GM12878 (cell line): ENCODE data around the gene SLC38A4. TPM values are rescaled to one million over a fixed set of nuclear protein-coding genes. Genes with fewer than 3 reads are reported as not detected.

Experiments used
- ATAC-seq: fragments of 200-7000 bp; cut with Tn5 transposase; 3 replicates; pipeline ENCODE4 v1.9.1; 2020; ENCODE audit warnings: mild to moderate bottlenecking, moderate library complexity
- BruUV-seq: library from RNA; stranded (reverse); fragments of 400-500 nt; replicated peaks from 2 replicates; lab custom pipeline; 2021; lab: Mats Ljungman, UMichigan
- CTCF ChIA-PET: fragments of 300-600 bp; sonication (Branson Sonifier 250); formaldehyde crosslinking; extraction: SDS; loops from one replicate; lab custom pipeline; 2021; ENCODE audit warnings: inconsistent platforms; lab: Yijun Ruan, JAX
- POLR2A ChIA-PET: fragments of 350-600 bp; formaldehyde crosslinking; extraction: SDS; loops from one replicate; lab custom pipeline; 2021; ENCODE audit warnings: inconsistent platforms; lab: Charles Lee
- RAD21 ChIA-PET: fragments of 300-600 bp; sonication (Branson Sonifier 250); formaldehyde crosslinking; loops from one replicate; lab custom pipeline; 2023; ENCODE audit warnings: antibody characterized with exemption; ENCODE audit not compliant: unreplicated experiment; lab: Charles Lee
- SMC1A ChIA-PET: fragments of 300-600 bp; sonication (Branson Sonifier 250); formaldehyde crosslinking; loops from one replicate; lab custom pipeline; 2023; ENCODE audit not compliant: unreplicated experiment, uncharacterized antibody; lab: Charles Lee
- DNase-seq: peaks from one replicate; pipeline ENCODE4 v3.0.0-alpha.2; 2011; ENCODE audit warnings: low read depth, low spot score
- FAIRE-seq: peaks from 3 replicates; lab custom pipeline; 2011; peaks lifted over from hg19 to GRCh38; lab: Jason Lieb, UNC
- H2AFZ ChIP-seq: 2 replicates; pipeline ENCODE4 v1.6.0; 2011; ENCODE audit warnings: low read depth, low read length, control low read depth; ENCODE audit not compliant: control insufficient read depth
- H3K27ac ChIP-seq: 2 replicates; pipeline ENCODE4 v1.5.1; 2011; ENCODE audit warnings: control low read depth; ENCODE audit not compliant: control insufficient read depth, insufficient read depth
- H3K27me3 ChIP-seq, 2 experiments: replicated peaks in 1 of 2; 2 replicates each; pipeline versions ENCODE4 v1.6.0 to v1.6.1; 2011; ENCODE audit warnings: low read length in 1 of 2; ENCODE audit not compliant: control insufficient read depth in 2 of 2, insufficient read depth in 2 of 2
- H3K36me3 ChIP-seq, 2 experiments: 2 replicates each; pipeline ENCODE4 v1.5.1; 2011; ENCODE audit warnings: low read length in 1 of 2; ENCODE audit not compliant: control insufficient read depth in 2 of 2, insufficient read depth in 2 of 2
- H3K4me1 ChIP-seq: 2 replicates; pipeline ENCODE4 v1.6.1; 2011; ENCODE audit warnings: mild to moderate bottlenecking, low read length, moderate library complexity, mixed read lengths; ENCODE audit not compliant: control insufficient read depth, insufficient read depth
- H3K4me2 ChIP-seq: 2 replicates; pipeline ENCODE4 v1.6.0; 2011; ENCODE audit warnings: control low read depth; ENCODE audit not compliant: control insufficient read depth, insufficient read depth
- H3K4me3 ChIP-seq: fragments of 200-600 bp; sonication (generic); 2 replicates; pipeline ENCODE4 v1.5.1; 2016
- H3K79me2 ChIP-seq: 2 replicates; pipeline ENCODE4 v1.6.0; 2011; ENCODE audit warnings: low read length; ENCODE audit not compliant: control insufficient read depth, insufficient read depth
- H3K9ac ChIP-seq: 2 replicates; pipeline ENCODE4 v1.8.0; 2011; ENCODE audit warnings: low read length, control low read depth, mixed read lengths; ENCODE audit not compliant: control insufficient read depth, insufficient read depth
- H3K9me3 ChIP-seq: replicated peaks from 3 replicates; pipeline ENCODE4 v1.5.1; 2011; ENCODE audit warnings: mild to moderate bottlenecking, low read length; ENCODE audit not compliant: control insufficient read depth, insufficient read depth
- H4K20me1 ChIP-seq: 2 replicates; pipeline ENCODE4 v1.6.0; 2011; ENCODE audit not compliant: control insufficient read depth, insufficient read depth
- BMI1 ChIP-seq: fragments of 450-650 bp; IDR thresholded peaks from 2 replicates; pipeline ENCODE4 v1.6.1; 2016; ENCODE audit warnings: mild to moderate bottlenecking, moderate library complexity, borderline replicate concordance
- CBX3 ChIP-seq: fragments of 200-600 bp; sonication (generic); IDR thresholded peaks from 2 replicates; pipeline ENCODE4 v1.6.1; 2016; ENCODE audit warnings: low read depth, borderline replicate concordance
- CEBPB ChIP-seq, 2 experiments: fragments of 150-350 bp in 1 of 2; IDR thresholded peaks; 2 replicates each; pipeline ENCODE4 v1.6.1; 2012 to 2014; ENCODE audit warnings: low read depth in 2 of 2, low read length in 2 of 2, borderline replicate concordance in 1 of 2, inconsistent platforms in 1 of 2
- CREB1 ChIP-seq: IDR thresholded peaks from 2 replicates; pipeline ENCODE4 v1.6.1; 2012; ENCODE audit warnings: low read depth, mild to moderate bottlenecking, inconsistent platforms
- NFXL1 ChIP-seq: fragments of 450-650 bp; IDR thresholded peaks from 2 replicates; pipeline ENCODE4 v1.6.1; 2017; ENCODE audit warnings: antibody characterized with exemption, mild to moderate bottlenecking, borderline replicate concordance
- NR2C1 ChIP-seq: fragments of 450-650 bp; IDR thresholded peaks from 2 replicates; pipeline ENCODE4 v1.6.1; 2017; ENCODE audit warnings: antibody characterized with exemption, mild to moderate bottlenecking, moderate library complexity
- NR2C2 ChIP-seq: IDR thresholded peaks from 2 replicates; pipeline ENCODE4 v1.6.1; 2011; ENCODE audit warnings: borderline replicate concordance, low read depth; ENCODE audit not compliant: control insufficient read depth, insufficient read length
- SMC3 ChIP-seq: IDR thresholded peaks from 2 replicates; pipeline ENCODE4 v1.6.1; 2011; ENCODE audit warnings: low read length, improper control_type of control experiment, borderline replicate concordance
- TCF7 ChIP-seq: IDR thresholded peaks from 2 replicates; pipeline ENCODE4 v1.6.1; 2014; ENCODE audit warnings: antibody characterized with exemption, borderline replicate concordance
- ZNF622 ChIP-seq: fragments of 450-650 bp; IDR thresholded peaks from 2 replicates; pipeline ENCODE4 v1.6.1; 2017; ENCODE audit warnings: mild to moderate bottlenecking, inconsistent platforms
- ZZZ3 ChIP-seq: IDR thresholded peaks from 2 replicates; pipeline ENCODE4 v1.6.1; 2011; ENCODE audit warnings: low read depth; ENCODE audit not compliant: control insufficient read depth, insufficient read length
- WGBS: methylation state at CpG from one replicate; pipeline ENCODE4 v1.1.6; 2016; ENCODE audit warnings: low lambda C conversion rate; ENCODE audit not compliant: insufficient replicate concordance, insufficient coverage; ENCODE audit errors: missing lambda C conversion rate; 5-methylcytosine and 5-hydroxymethylcytosine counted together
- in situ Hi-C: fragments of 300-500 bp; cut with MboI; formaldehyde crosslinking; loops from 9 replicates; pipeline ENCODE4 v1.14.3; 2018; ENCODE audit warnings: mixed read lengths
- intact Hi-C: fragments of 100-400 bp; cut with micrococcal nuclease; formaldehyde crosslinking; loops from one replicate; pipeline ENCODE4 v1.14.2; 2022; ENCODE audit not compliant: unreplicated experiment
- polyA plus RNA-seq, 11 experiments: library from polyadenylated mRNA; depleted of rRNA in 4 of 11; unstranded in 6 of 11; stranded (reverse) in 5 of 11; fragments of >200 nt; fragmentation: Nextera tagmentation in 4 of 11; fragmentation: Illumina TruSeq in 1 of 11; extraction: Ambion mirVana in 4 of 11; extraction: Trizol in 1 of 11; gene quantifications; 1 replicate in 1 of 11; 2 replicates in 10 of 11; pipeline versions ENCODE4 v1.2.1 to v1.2.3, GENCODE V29; 2011 to 2016; ENCODE audit warnings: inconsistent platforms in 2 of 11, missing spikeins in 2 of 11, low read depth in 1 of 11
- total RNA-seq, 4 experiments: library from RNA; depleted of rRNA in 3 of 4; stranded (reverse); fragments of >200 nt in 3 of 4; fragmentation: Illumina TruSeq in 1 of 4; extraction: Trizol in 1 of 4; gene quantifications; 2 replicates each; pipeline versions ENCODE4 v1.2.1 to v1.2.3, GENCODE V29; 2013 to 2021
- TF ChIP-seq, protein P1 (sequence below): fragments of 450-650 bp; IDR thresholded peaks from 2 replicates; pipeline ENCODE4 v1.6.1; 2018; ENCODE audit warnings: borderline replicate concordance, mild to moderate bottlenecking; ENCODE audit not compliant: partially characterized antibody
- TF ChIP-seq, protein P2 (sequence below): IDR thresholded peaks from 2 replicates; pipeline ENCODE4 v1.6.1; 2011; ENCODE audit warnings: borderline replicate concordance, low read depth, mild to moderate bottlenecking, moderate library complexity, mixed read lengths, low read length; ENCODE audit not compliant: insufficient read depth; ENCODE audit errors: extremely low read length
- TF ChIP-seq, protein P3 (sequence below): IDR thresholded peaks from 2 replicates; pipeline ENCODE4 v1.6.1; 2011; ENCODE audit warnings: low read depth, mild to moderate bottlenecking, low read length, moderate library complexity, borderline replicate concordance; ENCODE audit errors: extremely low read depth

SLC38A4 gene
- total and polyA plus RNA-seq, 10 of the 15 experiments (the other 5 are each of a cell fraction or from before 2014, with no cell fraction given), result 0.04 to 0.52 (median 0.13) TPM; not detected in 2

DNA sequence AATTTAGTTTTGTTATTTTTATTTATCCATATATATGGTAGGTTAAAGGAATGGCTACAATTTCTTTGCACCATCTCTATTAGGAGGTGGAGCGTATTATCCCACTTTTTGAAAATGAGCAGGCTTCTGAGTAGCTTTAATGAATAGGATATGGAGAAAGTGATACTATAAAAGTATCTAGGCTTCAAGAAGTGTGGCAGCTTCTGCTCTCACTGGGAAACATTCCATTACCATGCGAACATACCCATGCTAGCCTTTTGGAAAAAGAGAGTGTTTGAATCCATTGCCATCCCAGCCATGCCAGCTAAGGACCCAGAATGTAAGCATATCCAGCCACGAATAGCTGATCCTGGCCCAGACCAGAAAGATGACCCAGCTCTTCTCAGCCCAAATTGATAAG is 107.3 kb downstream of the SLC38A4 start (continued):
- TF ChIP-seq CBX3 (no peak), BMI1 (no peak), SMC3 (no peak), NFXL1 (no peak), ZZZ3 (no peak), TCF7 (no peak)
- TF ChIP-seq, protein P1, sequence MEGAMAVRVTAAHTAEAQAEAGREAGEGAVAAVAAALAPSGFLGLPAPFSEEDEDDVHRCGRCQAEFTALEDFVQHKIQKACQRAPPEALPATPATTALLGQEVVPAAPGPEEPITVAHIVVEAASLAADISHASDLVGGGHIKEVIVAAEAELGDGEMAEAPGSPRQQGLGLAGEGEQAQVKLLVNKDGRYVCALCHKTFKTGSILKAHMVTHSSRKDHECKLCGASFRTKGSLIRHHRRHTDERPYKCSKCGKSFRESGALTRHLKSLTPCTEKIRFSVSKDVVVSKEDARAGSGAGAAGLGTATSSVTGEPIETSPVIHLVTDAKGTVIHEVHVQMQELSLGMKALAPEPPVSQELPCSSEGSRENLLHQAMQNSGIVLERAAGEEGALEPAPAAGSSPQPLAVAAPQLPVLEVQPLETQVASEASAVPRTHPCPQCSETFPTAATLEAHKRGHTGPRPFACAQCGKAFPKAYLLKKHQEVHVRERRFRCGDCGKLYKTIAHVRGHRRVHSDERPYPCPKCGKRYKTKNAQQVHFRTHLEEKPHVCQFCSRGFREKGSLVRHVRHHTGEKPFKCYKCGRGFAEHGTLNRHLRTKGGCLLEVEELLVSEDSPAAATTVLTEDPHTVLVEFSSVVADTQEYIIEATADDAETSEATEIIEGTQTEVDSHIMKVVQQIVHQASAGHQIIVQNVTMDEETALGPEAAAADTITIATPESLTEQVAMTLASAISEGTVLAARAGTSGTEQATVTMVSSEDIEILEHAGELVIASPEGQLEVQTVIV, result no peak
- TF ChIP-seq, all 136 proteins: peak for 0

DNA sequence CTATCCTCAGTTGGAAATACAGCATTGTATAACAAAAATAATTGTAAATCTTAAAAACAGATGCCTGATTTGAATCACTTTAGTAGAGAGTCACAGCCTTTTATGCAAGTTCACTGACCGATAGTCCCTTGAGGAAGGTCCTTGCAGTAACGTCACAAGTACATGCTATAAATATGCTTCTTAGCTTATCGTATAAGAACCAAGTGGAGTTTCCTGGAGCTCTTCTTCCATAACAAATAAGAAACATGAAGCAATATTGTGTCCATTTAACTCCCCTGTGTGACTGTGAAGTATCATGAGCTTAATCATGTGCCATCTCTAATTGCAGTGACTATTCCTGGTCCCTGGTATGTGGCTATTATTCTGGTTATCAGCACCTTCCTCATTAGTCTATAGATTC is 107.9 kb downstream of the SLC38A4 start:
- no peaks in the 10 kb centered on the region for H3K27me3 ChIP-seq
- no peaks in the 10 kb centered on the region for H3K4me1 ChIP-seq
- H3K9me3 ChIP-seq, result no peaks in the 10 kb centered on the region
- in situ Hi-C loops, result no loop called here
- H4K20me1 ChIP-seq, result no peaks in the 10 kb centered on the region
- ATAC-seq (no peak), DNase-seq (no peak), FAIRE-seq (no peak)
- no peak overlapping the region for H3K4me3 ChIP-seq
- H3K27ac ChIP-seq, result no peak overlapping the region
- TF ChIP-seq, protein P2, sequence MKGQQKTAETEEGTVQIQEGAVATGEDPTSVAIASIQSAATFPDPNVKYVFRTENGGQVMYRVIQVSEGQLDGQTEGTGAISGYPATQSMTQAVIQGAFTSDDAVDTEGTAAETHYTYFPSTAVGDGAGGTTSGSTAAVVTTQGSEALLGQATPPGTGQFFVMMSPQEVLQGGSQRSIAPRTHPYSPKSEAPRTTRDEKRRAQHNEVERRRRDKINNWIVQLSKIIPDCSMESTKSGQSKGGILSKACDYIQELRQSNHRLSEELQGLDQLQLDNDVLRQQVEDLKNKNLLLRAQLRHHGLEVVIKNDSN, result no peak
- TF ChIP-seq NR2C2 (no peak), SMC3 (no peak), NR2C1 (no peak), CREB1 (no peak), ZNF622 (no peak), CEBPB (IDR thresholded peaks at IDR 0.05; ENCODE audit: borderline replicate concordance in 1 of 2, low read depth in 2 of 2, low read length in 2 of 2) (no peak)
- TF ChIP-seq, protein P3, sequence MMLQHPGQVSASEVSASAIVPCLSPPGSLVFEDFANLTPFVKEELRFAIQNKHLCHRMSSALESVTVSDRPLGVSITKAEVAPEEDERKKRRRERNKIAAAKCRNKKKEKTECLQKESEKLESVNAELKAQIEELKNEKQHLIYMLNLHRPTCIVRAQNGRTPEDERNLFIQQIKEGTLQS, result no peak
- BruUV-seq, result no TSS peak
- WGBS, result 61% methylated on average over 3 of the region's 3 CpGs
- POLR2A ChIA-PET, result no interaction called here
- no peaks in the 10 kb centered on the region for H3K36me3 ChIP-seq
- SMC1A ChIA-PET, result interaction anchor here (0.8 kb wide), 1 partner anchor 30 kb away, joined by 3 read pairs; no protein-coding TSS in a partner anchor
- H3K9ac ChIP-seq, result no peak overlapping the region
- RAD21 ChIA-PET, result no interaction called here
- no peak overlapping the region for H2AFZ ChIP-seq
- H3K4me2 ChIP-seq, result no peak overlapping the region
- intact Hi-C loops, result no loop called here
- H3K79me2 ChIP-seq, result no peaks in the 10 kb centered on the region
- CTCF ChIA-PET, result interaction anchor here (0.7 to 1.3 kb wide), 2 partner anchors 79 to 593 kb away, joined by 3 to 4 read pairs; no protein-coding TSS in a partner anchor
